KMS-11 (cell line): ENCODE data around the gene CENPA.

Experiments used
- H2AFZ ChIP-seq: fragments of 200-600 bp; sonication (generic); 2 replicates; pipeline ENCODE4 v1.6.1; 2016; ENCODE audit warnings: antibody characterized with exemption, mixed run types, low read depth
- H3K27ac ChIP-seq: fragments of 200-600 bp; sonication (generic); 2 replicates; pipeline ENCODE4 v1.6.1; 2016; ENCODE audit warnings: mild to moderate bottlenecking, mixed run types
- H3K27me3 ChIP-seq: fragments of 200-600 bp; sonication (generic); 2 replicates; pipeline ENCODE4 v1.6.1; 2017; ENCODE audit warnings: mild to moderate bottlenecking, low read depth, mixed run types, moderate library complexity; ENCODE audit not compliant: insufficient read depth
- H3K36me3 ChIP-seq: fragments of 200-600 bp; sonication (generic); 2 replicates; pipeline ENCODE4 v1.6.1; 2017; ENCODE audit warnings: mild to moderate bottlenecking, mixed run types; ENCODE audit not compliant: insufficient read depth
- H3K4me1 ChIP-seq: fragments of 200-600 bp; sonication (generic); 2 replicates; pipeline ENCODE4 v1.6.1; 2016; ENCODE audit warnings: mild to moderate bottlenecking, low read depth, mixed run types; ENCODE audit not compliant: poor library complexity, severe bottlenecking
- H3K4me2 ChIP-seq: fragments of 200-600 bp; sonication (generic); 2 replicates; pipeline ENCODE4 v1.7.0; 2016; ENCODE audit warnings: mild to moderate bottlenecking, mixed run types
- H3K4me3 ChIP-seq: fragments of 200-600 bp; sonication (generic); IDR thresholded peaks from 2 replicates; pipeline ENCODE4 v1.6.1; 2017; ENCODE audit warnings: low read depth, low read length, mixed read lengths; ENCODE audit not compliant: insufficient read depth
- H3K79me2 ChIP-seq: fragments of 200-600 bp; sonication (generic); 2 replicates; pipeline ENCODE4 v1.6.1; 2016; ENCODE audit warnings: low read depth, mixed run types; ENCODE audit not compliant: insufficient read depth
- H3K9ac ChIP-seq: fragments of 200-600 bp; sonication (generic); 2 replicates; pipeline ENCODE4 v1.6.1; 2016; ENCODE audit warnings: mild to moderate bottlenecking, mixed run types
- H4K20me1 ChIP-seq: fragments of 200-600 bp; sonication (generic); 2 replicates; pipeline ENCODE4 v1.6.1; 2016; ENCODE audit warnings: mild to moderate bottlenecking, mixed run types; ENCODE audit not compliant: insufficient read depth
- TF ChIP-seq, protein P1 (sequence below): fragments of 200-600 bp; sonication (generic); conservative IDR thresholded peaks from 2 replicates; pipeline ENCODE4 v1.6.1; 2017; ENCODE audit warnings: low read depth, mild to moderate bottlenecking, antibody characterized with exemption, low read length, moderate library complexity, mixed read lengths

The CENPA gene

GRCh38 chr2:26772064-26773001 lies 13.5 kb upstream of the CENPA start:
- no peaks in the 10 kb centered on the region for H3K36me3 ChIP-seq

DNA sequence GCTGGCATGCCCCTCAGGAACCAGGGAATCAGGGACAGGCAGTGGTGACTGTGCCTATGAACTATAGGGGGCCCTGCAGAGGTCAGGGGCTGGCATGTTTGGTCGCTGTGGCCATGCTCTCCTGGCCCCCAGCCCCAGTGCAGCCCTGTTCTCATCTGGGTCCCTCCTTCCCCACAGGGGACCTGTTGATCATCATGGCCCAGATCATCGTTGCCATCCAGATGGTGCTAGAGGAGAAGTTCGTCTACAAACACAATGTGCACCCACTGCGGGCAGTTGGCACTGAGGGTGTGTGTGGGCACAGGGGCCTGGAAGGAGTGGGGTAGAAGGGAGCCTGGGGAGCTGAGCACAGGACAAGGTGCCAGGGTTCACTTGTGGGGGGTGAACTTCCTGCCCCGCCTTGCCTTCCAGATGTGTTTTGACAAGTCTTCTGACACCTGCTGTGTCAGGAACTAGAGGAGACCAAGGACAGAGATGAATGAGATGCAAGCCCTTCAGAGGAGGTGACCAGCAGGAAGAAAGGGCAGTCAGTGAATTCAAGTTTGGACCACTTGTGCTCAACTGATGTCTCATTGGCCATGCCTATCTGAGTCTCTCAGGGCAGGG lies 9.6 kb upstream of the CENPA start:
- H3K4me2 ChIP-seq = no peak overlapping the region
- TF ChIP-seq, protein P1, sequence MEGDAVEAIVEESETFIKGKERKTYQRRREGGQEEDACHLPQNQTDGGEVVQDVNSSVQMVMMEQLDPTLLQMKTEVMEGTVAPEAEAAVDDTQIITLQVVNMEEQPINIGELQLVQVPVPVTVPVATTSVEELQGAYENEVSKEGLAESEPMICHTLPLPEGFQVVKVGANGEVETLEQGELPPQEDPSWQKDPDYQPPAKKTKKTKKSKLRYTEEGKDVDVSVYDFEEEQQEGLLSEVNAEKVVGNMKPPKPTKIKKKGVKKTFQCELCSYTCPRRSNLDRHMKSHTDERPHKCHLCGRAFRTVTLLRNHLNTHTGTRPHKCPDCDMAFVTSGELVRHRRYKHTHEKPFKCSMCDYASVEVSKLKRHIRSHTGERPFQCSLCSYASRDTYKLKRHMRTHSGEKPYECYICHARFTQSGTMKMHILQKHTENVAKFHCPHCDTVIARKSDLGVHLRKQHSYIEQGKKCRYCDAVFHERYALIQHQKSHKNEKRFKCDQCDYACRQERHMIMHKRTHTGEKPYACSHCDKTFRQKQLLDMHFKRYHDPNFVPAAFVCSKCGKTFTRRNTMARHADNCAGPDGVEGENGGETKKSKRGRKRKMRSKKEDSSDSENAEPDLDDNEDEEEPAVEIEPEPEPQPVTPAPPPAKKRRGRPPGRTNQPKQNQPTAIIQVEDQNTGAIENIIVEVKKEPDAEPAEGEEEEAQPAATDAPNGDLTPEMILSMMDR = no peak
- peaks cover 30% of the 10 kb centered on the region for H3K4me1 ChIP-seq
- no peak overlapping the region for H3K9ac ChIP-seq
- H3K36me3 ChIP-seq = no peaks in the 10 kb centered on the region
- H3K27me3 ChIP-seq = no peaks in the 10 kb centered on the region
- H2AFZ ChIP-seq = no peak overlapping the region
- no peaks in the 10 kb centered on the region for H4K20me1 ChIP-seq
- H3K4me3 ChIP-seq = no peak overlapping the region
- 0 out of 2 replicates have a peak, but pooled peaks cover 9% of the 10 kb centered on the region for H3K79me2 ChIP-seq
- H3K27ac ChIP-seq = no peak overlapping the region

More at GRCh38 chr2:26772064-26773001, 13.5 kb upstream of the CENPA start:
- no peak overlapping the region for H3K9ac ChIP-seq
- TF ChIP-seq, protein P1 = no peak
- peaks cover 54% of the 10 kb centered on the region for H3K4me1 ChIP-seq
- no peak overlapping the region for H2AFZ ChIP-seq
- H4K20me1 ChIP-seq = no peaks in the 10 kb centered on the region
- peak overlapping the region; percentile 55 for H3K4me2 ChIP-seq
- peaks cover 13% of the 10 kb centered on the region; the same call in 1 of the 2 replicates for H3K79me2 ChIP-seq
- no peaks in the 10 kb centered on the region for H3K27me3 ChIP-seq
- H3K27ac ChIP-seq = peak overlapping the region; percentile 65
- no peak overlapping the region for H3K4me3 ChIP-seq

- Histone ChIP-seq H3K79me2 (no peaks in the 10 kb centered on the region), H3K27me3 (no peaks in the 10 kb centered on the region), H3K4me2 (no peak overlapping the region), H2AFZ (no peak overlapping the region), H4K20me1 (no peaks in the 10 kb centered on the region), H3K4me1 (peaks cover 12% of the 10 kb centered on the region), H3K36me3 (no peaks in the 10 kb centered on the region), H3K27ac (no peak overlapping the region), H3K9ac (no peak overlapping the region), H3K4me3 (no peak overlapping the region)
- TF ChIP-seq, protein P1 = no peak
Observed at GRCh38 chr2:26778098-26778497, 7.8 kb upstream of the CENPA start.

GRCh38 chr2:26778507-26778906 lies 7.3 kb upstream of the CENPA start:
- Histone ChIP-seq H3K27me3 (no peaks in the 10 kb centered on the region), H3K4me1 (peaks cover 8% of the 10 kb centered on the region), H3K27ac (no peak overlapping the region), H3K36me3 (no peaks in the 10 kb centered on the region), H3K9ac (no peak overlapping the region), H3K79me2 (no peaks in the 10 kb centered on the region), H3K4me2 (no peak overlapping the region), H4K20me1 (no peaks in the 10 kb centered on the region), H3K4me3 (no peak overlapping the region), H2AFZ (no peak overlapping the region)
- TF ChIP-seq, protein P1 = no peak
